ENCODE data around the gene EFHD1. TPM values are rescaled to one million over a fixed set of nuclear protein-coding genes. Genes with fewer than 3 reads are reported as not detected.

The EFHD1 gene
- total and polyA plus RNA-seq, 2 experiments from 2014 or later = 3.4 to 6.4 TPM

DNA sequence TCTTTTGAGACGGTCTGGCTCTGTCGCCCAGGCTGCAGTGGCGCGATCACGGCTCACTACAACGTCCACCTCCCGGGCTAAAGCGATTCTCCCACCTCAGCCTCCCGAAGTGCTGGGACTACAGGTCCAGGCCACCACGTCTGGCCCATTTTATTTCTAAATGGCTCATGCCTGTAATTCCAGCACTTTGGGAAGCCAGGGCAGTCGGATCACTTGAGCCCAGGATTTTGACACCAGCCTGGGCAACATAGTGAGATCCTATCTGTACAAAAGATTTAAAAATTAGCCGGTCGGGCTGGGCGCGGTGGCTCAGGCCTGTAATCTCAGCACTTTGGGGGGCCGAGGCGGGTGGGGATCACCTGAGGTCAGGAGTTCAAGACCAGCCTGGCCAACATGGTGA, 26.4 kb upstream of the EFHD1 start (continued):
- TF ChIP-seq POLR2AphosphoS5 (IDR thresholded peaks at IDR 0.05; ENCODE audit: low read depth) (no peak), REST (IDR thresholded peaks at IDR 0.05; ENCODE audit: unreplicated experiment) (no peak)

DNA sequence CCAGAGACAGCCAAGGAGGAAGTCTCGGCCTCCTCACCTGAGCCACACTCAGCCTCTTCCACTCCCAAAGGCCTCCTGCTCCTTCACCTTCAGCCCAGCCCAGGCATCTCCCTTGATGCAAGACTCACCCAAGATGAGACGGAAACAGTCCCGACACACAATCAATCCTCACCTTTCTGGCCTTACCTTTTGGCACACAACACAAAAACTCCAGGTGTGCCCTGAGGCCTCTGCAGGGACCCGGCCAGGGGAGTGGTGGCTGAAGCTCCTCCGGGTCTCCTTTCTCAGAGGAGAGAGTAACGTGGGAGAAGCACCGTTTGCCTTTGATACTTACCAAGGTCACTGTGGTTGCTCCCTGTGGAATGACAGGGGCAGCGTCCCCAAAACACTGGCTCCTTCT, 23.8 kb upstream of the EFHD1 start:
- Mint-ChIP-seq H3K9me3 (no peaks in the 10 kb centered on the region; the same call in 2 of the 3 replicates), H3K27ac (no peak overlapping the region), H3K36me3 (ENCODE audit: low read depth) (no peaks in the 10 kb centered on the region), H3K4me3 (no peak overlapping the region), H3K27me3 (ENCODE audit: insufficient read depth, low read depth, poor library complexity) (peaks cover 7% of the 10 kb centered on the region), H3K4me1 (no peaks in the 10 kb centered on the region)
- Histone ChIP-seq H3K79me2 (replicated peaks; ENCODE audit: insufficient read depth) (no peaks in the 10 kb centered on the region), H3K4me3 (no peak overlapping the region), H3K4me1 (ENCODE audit: insufficient read depth) (no peaks in the 10 kb centered on the region), H3F3A (replicated peaks; ENCODE audit: low read depth) (0 out of 2 replicates have a peak, but pooled peaks cover 5% of the 10 kb centered on the region), H3K9me2 (ENCODE audit: insufficient read depth) (no peaks in the 10 kb centered on the region), H3K4me2 (no peak overlapping the region), H4K20me1 (replicated peaks; ENCODE audit: insufficient read depth) (no peaks in the 10 kb centered on the region; the same call in 1 of the 2 replicates), H3K27me3 (ENCODE audit: insufficient read depth) (no peaks in the 10 kb centered on the region), H2AFZ (no peak overlapping the region; the same call in 1 of the 2 replicates), H3K27ac (ENCODE audit: low read depth) (no peak overlapping the region), H3K36me3 (ENCODE audit: insufficient read depth) (no peaks in the 10 kb centered on the region)
- TF ChIP-seq, protein P1, sequence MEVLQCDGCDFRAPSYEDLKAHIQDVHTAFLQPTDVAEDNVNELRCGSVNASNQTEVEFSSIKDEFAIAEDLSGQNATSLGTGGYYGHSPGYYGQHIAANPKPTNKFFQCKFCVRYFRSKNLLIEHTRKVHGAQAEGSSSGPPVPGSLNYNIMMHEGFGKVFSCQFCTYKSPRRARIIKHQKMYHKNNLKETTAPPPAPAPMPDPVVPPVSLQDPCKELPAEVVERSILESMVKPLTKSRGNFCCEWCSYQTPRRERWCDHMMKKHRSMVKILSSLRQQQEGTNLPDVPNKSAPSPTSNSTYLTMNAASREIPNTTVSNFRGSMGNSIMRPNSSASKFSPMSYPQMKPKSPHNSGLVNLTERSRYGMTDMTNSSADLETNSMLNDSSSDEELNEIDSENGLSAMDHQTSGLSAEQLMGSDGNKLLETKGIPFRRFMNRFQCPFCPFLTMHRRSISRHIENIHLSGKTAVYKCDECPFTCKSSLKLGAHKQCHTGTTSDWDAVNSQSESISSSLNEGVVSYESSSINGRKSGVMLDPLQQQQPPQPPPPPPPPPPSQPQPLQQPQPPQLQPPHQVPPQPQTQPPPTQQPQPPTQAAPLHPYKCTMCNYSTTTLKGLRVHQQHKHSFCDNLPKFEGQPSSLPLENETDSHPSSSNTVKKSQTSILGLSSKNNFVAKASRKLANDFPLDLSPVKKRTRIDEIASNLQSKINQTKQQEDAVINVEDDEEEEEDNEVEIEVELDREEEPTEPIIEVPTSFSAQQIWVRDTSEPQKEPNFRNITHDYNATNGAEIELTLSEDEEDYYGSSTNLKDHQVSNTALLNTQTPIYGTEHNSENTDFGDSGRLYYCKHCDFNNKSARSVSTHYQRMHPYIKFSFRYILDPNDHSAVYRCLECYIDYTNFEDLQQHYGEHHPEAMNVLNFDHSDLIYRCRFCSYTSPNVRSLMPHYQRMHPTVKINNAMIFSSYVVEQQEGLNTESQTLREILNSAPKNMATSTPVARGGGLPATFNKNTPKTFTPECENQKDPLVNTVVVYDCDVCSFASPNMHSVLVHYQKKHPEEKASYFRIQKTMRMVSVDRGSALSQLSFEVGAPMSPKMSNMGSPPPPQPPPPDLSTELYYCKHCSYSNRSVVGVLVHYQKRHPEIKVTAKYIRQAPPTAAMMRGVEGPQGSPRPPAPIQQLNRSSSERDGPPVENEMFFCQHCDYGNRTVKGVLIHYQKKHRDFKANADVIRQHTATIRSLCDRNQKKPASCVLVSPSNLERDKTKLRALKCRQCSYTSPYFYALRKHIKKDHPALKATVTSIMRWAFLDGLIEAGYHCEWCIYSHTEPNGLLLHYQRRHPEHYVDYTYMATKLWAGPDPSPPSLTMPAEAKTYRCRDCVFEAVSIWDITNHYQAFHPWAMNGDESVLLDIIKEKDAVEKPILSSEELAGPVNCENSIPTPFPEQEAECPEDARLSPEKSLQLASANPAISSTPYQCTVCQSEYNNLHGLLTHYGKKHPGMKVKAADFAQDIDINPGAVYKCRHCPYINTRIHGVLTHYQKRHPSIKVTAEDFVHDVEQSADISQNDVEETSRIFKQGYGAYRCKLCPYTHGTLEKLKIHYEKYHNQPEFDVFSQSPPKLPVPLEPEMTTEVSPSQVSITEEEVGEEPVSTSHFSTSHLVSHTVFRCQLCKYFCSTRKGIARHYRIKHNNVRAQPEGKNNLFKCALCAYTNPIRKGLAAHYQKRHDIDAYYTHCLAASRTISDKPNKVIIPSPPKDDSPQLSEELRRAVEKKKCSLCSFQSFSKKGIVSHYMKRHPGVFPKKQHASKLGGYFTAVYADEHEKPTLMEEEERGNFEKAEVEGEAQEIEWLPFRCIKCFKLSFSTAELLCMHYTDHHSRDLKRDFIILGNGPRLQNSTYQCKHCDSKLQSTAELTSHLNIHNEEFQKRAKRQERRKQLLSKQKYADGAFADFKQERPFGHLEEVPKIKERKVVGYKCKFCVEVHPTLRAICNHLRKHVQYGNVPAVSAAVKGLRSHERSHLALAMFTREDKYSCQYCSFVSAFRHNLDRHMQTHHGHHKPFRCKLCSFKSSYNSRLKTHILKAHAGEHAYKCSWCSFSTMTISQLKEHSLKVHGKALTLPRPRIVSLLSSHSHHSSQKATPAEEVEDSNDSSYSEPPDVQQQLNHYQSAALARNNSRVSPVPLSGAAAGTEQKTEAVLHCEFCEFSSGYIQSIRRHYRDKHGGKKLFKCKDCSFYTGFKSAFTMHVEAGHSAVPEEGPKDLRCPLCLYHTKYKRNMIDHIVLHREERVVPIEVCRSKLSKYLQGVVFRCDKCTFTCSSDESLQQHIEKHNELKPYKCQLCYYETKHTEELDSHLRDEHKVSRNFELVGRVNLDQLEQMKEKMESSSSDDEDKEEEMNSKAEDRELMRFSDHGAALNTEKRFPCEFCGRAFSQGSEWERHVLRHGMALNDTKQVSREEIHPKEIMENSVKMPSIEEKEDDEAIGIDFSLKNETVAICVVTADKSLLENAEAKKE (CRISPR knock-in tag; IDR thresholded peaks at IDR 0.05) = no peak
- TF ChIP-seq ZNF114 (CRISPR knock-in tag; IDR thresholded peaks at IDR 0.05) (no peak), ZNF331 (CRISPR knock-in tag; IDR thresholded peaks at IDR 0.05; ENCODE audit: low read depth) (no peak), REST (IDR thresholded peaks at IDR 0.05; ENCODE audit: unreplicated experiment) (no peak), EZH2phosphoT487 (IDR thresholded peaks at IDR 0.05; ENCODE audit: unreplicated experiment) (no peak), NANOG (IDR thresholded peaks at IDR 0.05; ENCODE audit: borderline replicate concordance) (no peak)
- TF ChIP-seq, protein P2, sequence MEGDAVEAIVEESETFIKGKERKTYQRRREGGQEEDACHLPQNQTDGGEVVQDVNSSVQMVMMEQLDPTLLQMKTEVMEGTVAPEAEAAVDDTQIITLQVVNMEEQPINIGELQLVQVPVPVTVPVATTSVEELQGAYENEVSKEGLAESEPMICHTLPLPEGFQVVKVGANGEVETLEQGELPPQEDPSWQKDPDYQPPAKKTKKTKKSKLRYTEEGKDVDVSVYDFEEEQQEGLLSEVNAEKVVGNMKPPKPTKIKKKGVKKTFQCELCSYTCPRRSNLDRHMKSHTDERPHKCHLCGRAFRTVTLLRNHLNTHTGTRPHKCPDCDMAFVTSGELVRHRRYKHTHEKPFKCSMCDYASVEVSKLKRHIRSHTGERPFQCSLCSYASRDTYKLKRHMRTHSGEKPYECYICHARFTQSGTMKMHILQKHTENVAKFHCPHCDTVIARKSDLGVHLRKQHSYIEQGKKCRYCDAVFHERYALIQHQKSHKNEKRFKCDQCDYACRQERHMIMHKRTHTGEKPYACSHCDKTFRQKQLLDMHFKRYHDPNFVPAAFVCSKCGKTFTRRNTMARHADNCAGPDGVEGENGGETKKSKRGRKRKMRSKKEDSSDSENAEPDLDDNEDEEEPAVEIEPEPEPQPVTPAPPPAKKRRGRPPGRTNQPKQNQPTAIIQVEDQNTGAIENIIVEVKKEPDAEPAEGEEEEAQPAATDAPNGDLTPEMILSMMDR (conservative IDR thresholded peaks at IDR 0.05; ENCODE audit: low read depth in 2 of 2) = no peak
- no peak for ATAC-seq
- no peak for DNase-seq (ENCODE audit: low spot score)

Data from GM23338 (cell line).